Gastroesophageal sphincter (tissue), 4 donors: ENCODE measurements around the gene CXCR5. TPM values are rescaled to one million over a fixed set of nuclear protein-coding genes. Genes with fewer than 3 reads are reported as not detected.

ENCODE experiments used
- ATAC-seq: fragments of 150-250 bp; one replicate; pipeline ENCODE4 v1.9.1; 2016; ENCODE audit warnings: mild to moderate bottlenecking, moderate library complexity
- H3K27ac ChIP-seq, 4 donors: fragments of 200-600 bp; sonication (generic) in 3 of 4; 1 replicate in 3 of 4; 2 replicates in 1 of 4; pipeline ENCODE4 v1.5.1; 2016 to 2019
- H3K27me3 ChIP-seq: fragments of 200-600 bp; sonication (generic); one replicate; pipeline ENCODE4 v1.5.1; 2019
- H3K36me3 ChIP-seq, 2 donors: fragments of 200-600 bp; sonication (generic); one replicate each; pipeline ENCODE4 v1.5.1; 2019; ENCODE audit warnings: control low read depth in 1 of 2
- H3K4me1 ChIP-seq, 3 donors: fragments of 200-600 bp; sonication (generic); 1 replicate in 2 of 3; 2 replicates in 1 of 3; pipeline ENCODE4 v1.5.1; 2016 to 2019; ENCODE audit warnings: control low read depth in 2 of 3
- H3K4me3 ChIP-seq, 2 donors: fragments of 200-600 bp; sonication (generic); one replicate each; pipeline ENCODE4 v1.5.1; 2019; ENCODE audit warnings: mild to moderate bottlenecking in 1 of 2, moderate library complexity in 1 of 2
- H3K9me3 ChIP-seq, 3 donors: fragments of 200-600 bp; sonication (generic); one replicate each; pipeline ENCODE4 v1.5.1; 2017 to 2019; ENCODE audit warnings: control low read depth in 2 of 3
- EP300 ChIP-seq: sonication (generic); formaldehyde crosslinking; IDR thresholded peaks from one replicate; pipeline ENCODE4 v1.6.1; 2017; ENCODE audit warnings: antibody characterized with exemption, mild to moderate bottlenecking
- POLR2A ChIP-seq, 2 donors: fragments of 450-650 bp; IDR thresholded peaks; one replicate each; pipeline ENCODE4 v1.6.1; 2017; ENCODE audit warnings: antibody characterized with exemption in 2 of 2, mild to moderate bottlenecking in 2 of 2, moderate library complexity in 1 of 2
- POLR2AphosphoS5 ChIP-seq: sonication (generic); formaldehyde crosslinking; IDR thresholded peaks from one replicate; pipeline ENCODE4 v1.6.1; 2017; ENCODE audit warnings: antibody characterized with exemption
- WGBS, 2 donors: methylation state at CpG; one replicate each; pipeline ENCODE4 v1.1.5; 2018; ENCODE audit warnings: low coverage in 1 of 2; 5-methylcytosine and 5-hydroxymethylcytosine counted together
- total RNA-seq, 4 donors: library from RNA; depleted of rRNA; stranded (reverse); fragments of >200 nt; gene quantifications; one replicate each; pipeline ENCODE4 v1.1.0, GENCODE V29; 2016
- TF ChIP-seq, protein P1 (sequence below), 4 experiments: fragments of 200-600 bp in 2 of 4; fragments of 450-650 bp in 2 of 4; sonication (generic) in 1 of 4; IDR thresholded peaks; one replicate each; pipeline ENCODE4 v1.5.1; 2017 to 2019; ENCODE audit warnings: antibody characterized with exemption in 4 of 4, mild to moderate bottlenecking in 2 of 4, moderate library complexity in 2 of 4

The CXCR5 gene
- total RNA-seq, 4 donors from 2014 or later, result 0.08 TPM; not detected in 3

GRCh38 chr11:118846181-118846935, 37.3 kb upstream of the CXCR5 start:
- TF ChIP-seq POLR2AphosphoS5 (no peak), EP300 (no peak), POLR2A (IDR thresholded peaks at IDR 0.05) (no peak)
- TF ChIP-seq, protein P1, sequence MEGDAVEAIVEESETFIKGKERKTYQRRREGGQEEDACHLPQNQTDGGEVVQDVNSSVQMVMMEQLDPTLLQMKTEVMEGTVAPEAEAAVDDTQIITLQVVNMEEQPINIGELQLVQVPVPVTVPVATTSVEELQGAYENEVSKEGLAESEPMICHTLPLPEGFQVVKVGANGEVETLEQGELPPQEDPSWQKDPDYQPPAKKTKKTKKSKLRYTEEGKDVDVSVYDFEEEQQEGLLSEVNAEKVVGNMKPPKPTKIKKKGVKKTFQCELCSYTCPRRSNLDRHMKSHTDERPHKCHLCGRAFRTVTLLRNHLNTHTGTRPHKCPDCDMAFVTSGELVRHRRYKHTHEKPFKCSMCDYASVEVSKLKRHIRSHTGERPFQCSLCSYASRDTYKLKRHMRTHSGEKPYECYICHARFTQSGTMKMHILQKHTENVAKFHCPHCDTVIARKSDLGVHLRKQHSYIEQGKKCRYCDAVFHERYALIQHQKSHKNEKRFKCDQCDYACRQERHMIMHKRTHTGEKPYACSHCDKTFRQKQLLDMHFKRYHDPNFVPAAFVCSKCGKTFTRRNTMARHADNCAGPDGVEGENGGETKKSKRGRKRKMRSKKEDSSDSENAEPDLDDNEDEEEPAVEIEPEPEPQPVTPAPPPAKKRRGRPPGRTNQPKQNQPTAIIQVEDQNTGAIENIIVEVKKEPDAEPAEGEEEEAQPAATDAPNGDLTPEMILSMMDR (IDR thresholded peaks at IDR 0.05), result no peak
- Histone ChIP-seq H3K27me3 (no peaks in the 10 kb centered on the region), H3K4me3 (no peak overlapping the region), H3K4me1 (peaks cover 0 to 17% (median 0%) of the 10 kb centered on the region in 3 donors), H3K9me3 (no peaks in the 10 kb centered on the region), H3K36me3 (no peaks in the 10 kb centered on the region), H3K27ac (no peak overlapping the region)
- no peak for ATAC-seq
- 76 to 82% methylated on average over 2 to 3 of the region's 3 CpGs for WGBS, 2 donors

- no peak overlapping the region for H3K27ac ChIP-seq
- no peaks in the 10 kb centered on the region for H3K27me3 ChIP-seq
- no peak overlapping the region for H3K4me3 ChIP-seq
- no peaks in the 10 kb centered on the region for H3K36me3 ChIP-seq
- no peaks in the 10 kb centered on the region for H3K9me3 ChIP-seq
- 88 to 100% methylated on average over 3 to 4 of the region's 4 CpGs for WGBS, 2 donors
- ATAC-seq, result no peak
- H3K4me1 ChIP-seq, result no peaks in the 10 kb centered on the region
- TF ChIP-seq POLR2AphosphoS5 (no peak), POLR2A (IDR thresholded peaks at IDR 0.05) (no peak), EP300 (no peak)
- TF ChIP-seq, protein P1 (IDR thresholded peaks at IDR 0.05), result no peak
These were observed 33.9 kb upstream of the CXCR5 start for GRCh38 chr11:118849825-118850224.

DNA sequence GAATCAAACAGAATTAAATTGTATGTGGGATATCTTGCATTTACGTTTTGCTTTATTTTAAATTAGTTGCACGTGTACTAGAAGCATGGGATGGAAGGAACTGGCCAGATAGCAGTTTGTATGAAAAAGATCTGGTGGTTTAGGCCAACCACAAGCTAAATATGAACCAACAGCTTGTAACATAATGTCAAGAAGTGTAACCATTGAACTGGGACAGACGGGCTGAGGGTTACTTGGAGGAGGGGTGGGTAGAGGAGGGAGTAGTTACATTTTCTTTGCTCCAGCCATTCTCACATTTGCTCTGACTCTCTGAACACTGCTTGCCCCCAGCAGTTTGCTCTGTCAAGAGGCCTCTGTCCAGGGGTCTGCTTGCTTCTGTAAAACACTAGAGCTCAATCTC, 31.7 kb upstream of the CXCR5 start:
- H3K36me3 ChIP-seq, result no peaks in the 10 kb centered on the region
- no peaks in the 10 kb centered on the region for H3K9me3 ChIP-seq
- no peaks in the 10 kb centered on the region for H3K4me1 ChIP-seq
- no peak for ATAC-seq
- H3K27me3 ChIP-seq, result no peaks in the 10 kb centered on the region
- TF ChIP-seq POLR2A (IDR thresholded peaks at IDR 0.05) (no peak), EP300 (no peak), POLR2AphosphoS5 (no peak)
- TF ChIP-seq, protein P1 (IDR thresholded peaks at IDR 0.05), result no peak
- H3K4me3 ChIP-seq, result no peak overlapping the region
- 64 to 75% methylated on average over 2 to 3 of the region's 3 CpGs for WGBS, 2 donors
- H3K27ac ChIP-seq, result no peak overlapping the region

- WGBS, 2 donors, result 91 to 94% methylated on average over 6 to 12 of the region's 12 CpGs
- TF ChIP-seq POLR2A (IDR thresholded peaks at IDR 0.05), result no peak
- TF ChIP-seq, protein P1 (IDR thresholded peaks at IDR 0.05), result no peak
- TF ChIP-seq EP300, result no peak
- no peak for TF ChIP-seq POLR2AphosphoS5
- no peaks in the 10 kb centered on the region for H3K36me3 ChIP-seq
- no peaks in the 10 kb centered on the region for H3K27me3 ChIP-seq
- no peak overlapping the region for H3K27ac ChIP-seq
- no peaks in the 10 kb centered on the region for H3K4me1 ChIP-seq
- no peak overlapping the region for H3K4me3 ChIP-seq
- no peak for ATAC-seq
- no peaks in the 10 kb centered on the region for H3K9me3 ChIP-seq
These were observed 30.0 kb upstream of the CXCR5 start for GRCh38 chr11:118853678-118854077.

DNA sequence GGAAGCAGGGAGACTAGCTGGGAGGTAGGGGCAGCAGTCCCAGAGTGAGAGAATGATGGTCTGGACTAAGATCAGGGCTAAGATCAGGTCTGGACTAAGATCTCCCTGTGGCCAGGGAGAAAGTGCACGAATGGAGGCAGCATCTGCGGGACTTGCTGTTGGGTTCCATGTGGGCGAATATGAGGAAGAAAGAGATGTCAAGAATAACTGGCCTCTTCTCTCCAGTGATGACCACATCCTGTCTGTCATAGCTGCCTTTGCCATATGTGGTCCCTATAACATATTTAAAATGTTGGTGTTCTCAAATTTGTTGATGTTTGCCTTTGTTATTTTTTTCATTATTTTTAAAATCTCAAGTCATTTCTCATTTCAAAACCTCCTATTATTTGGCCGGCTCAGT, 27.4 kb upstream of the CXCR5 start:
- Histone ChIP-seq H3K27me3 (no peaks in the 10 kb centered on the region), H3K27ac (no peak overlapping the region), H3K4me3 (no peak overlapping the region), H3K9me3 (no peaks in the 10 kb centered on the region), H3K4me1 (no peaks in the 10 kb centered on the region), H3K36me3 (no peaks in the 10 kb centered on the region)
- TF ChIP-seq POLR2AphosphoS5 (no peak), POLR2A (IDR thresholded peaks at IDR 0.05) (no peak), EP300 (no peak)
- TF ChIP-seq, protein P1 (IDR thresholded peaks at IDR 0.05), result no peak
- ATAC-seq, result no peak
- whole genome bisulfite sequencing, 2 donors, result 54 to 93% methylated on average over 2 to 4 of the region's 4 CpGs
